ENCODE data around the gene SEC62.
"Not testable (repeated sequence)": the region's sequence is repeated elsewhere in the genome, so short reads cannot be mapped to it uniquely, and the experiment has no call there.

Gene SEC62

GRCh38 chr3:170016057-170016456 lies 49.5 kb downstream of the SEC62 start:
- no peak for DNase-seq (ENCODE audit: low read depth in 2 of 2)

GRCh38 chr3:170019306-170019705 lies 52.7 kb downstream of the SEC62 start:
- DNase-seq (ENCODE audit: low read depth in 2 of 2) = not testable (repeated sequence)

- DNase-seq (ENCODE audit: low read depth in 2 of 2) = no peak
Measured at GRCh38 chr3:170021083-170021482, 54.5 kb downstream of the SEC62 start.

GRCh38 chr3:170022336-170022735 lies 55.7 kb downstream of the SEC62 start:
- no peak for DNase-seq (ENCODE audit: low read depth in 2 of 2)

- DNase-seq (ENCODE audit: low read depth in 2 of 2) = no peak
Measured at GRCh38 chr3:170023165-170023564, 56.6 kb downstream of the SEC62 start.

- DNase-seq (ENCODE audit: low read depth in 2 of 2) = no peak
Measured at GRCh38 chr3:170024581-170024980, 58.0 kb downstream of the SEC62 start.

- DNase-seq (ENCODE audit: low read depth in 2 of 2) = no peak
Measured at GRCh38 chr3:170027233-170028102, 60.9 kb downstream of the SEC62 start.

GRCh38 chr3:170033489-170033888 lies 66.9 kb downstream of the SEC62 start:
- DNase-seq (ENCODE audit: low read depth in 2 of 2) = no peak

GRCh38 chr3:170037463-170038433 lies 71.1 kb downstream of the SEC62 start, which contains the start of gene GPR160:
GPR160 (plus strand) TSS chr3:170037995; CDS start chr3:170083973, 45,978 bp downstream.
- peak; percentile 69 to 81 for DNase-seq (ENCODE audit: low read depth in 2 of 2)

GRCh38 chr3:170038434-170039110 lies 72.0 kb downstream of the SEC62 start:
- DNase-seq (ENCODE audit: low read depth in 2 of 2) = no peak

GRCh38 chr3:170040418-170040817 lies 73.8 kb downstream of the SEC62 start:
- DNase-seq (ENCODE audit: low read depth in 2 of 2) = no peak

- DNase-seq (ENCODE audit: low read depth in 2 of 2) = no peak
Measured at GRCh38 chr3:170043506-170043905, 76.9 kb downstream of the SEC62 start.

- no peak for DNase-seq (ENCODE audit: low read depth in 2 of 2)
Measured at GRCh38 chr3:170044271-170044670, 77.7 kb downstream of the SEC62 start.

- no peak for DNase-seq (ENCODE audit: low read depth in 2 of 2)
Measured at GRCh38 chr3:170044795-170045244, 78.2 kb downstream of the SEC62 start.

GRCh38 chr3:170046269-170047132 lies 79.9 kb downstream of the SEC62 start:
- no peak for DNase-seq (ENCODE audit: low read depth in 2 of 2)

GRCh38 chr3:170047133-170047404 lies 80.5 kb downstream of the SEC62 start:
- no peak for DNase-seq (ENCODE audit: low read depth in 2 of 2)
